Neuronal stem cell (in vitro differentiated cells): Measurements from ENCODE around the gene CDO1.
A peak's percentile ranks its signal among the peaks of the same experiment; 100 is the strongest.

ENCODE experiments used
- DNase-seq: peaks from one replicate; pipeline ENCODE4 v3.0.0-alpha.2; 2013; ENCODE audit warnings: low spot score
- H2AFZ ChIP-seq: one replicate; pipeline ENCODE4 v1.6.1; 2013; ENCODE audit warnings: mild to moderate bottlenecking, low read length, inconsistent platforms
- H2AK5ac ChIP-seq: 2 replicates; pipeline ENCODE4 v1.6.1; 2013; ENCODE audit warnings: low read depth, mild to moderate bottlenecking, inconsistent platforms, low read length, moderate library complexity, mixed read lengths
- H2BK120ac ChIP-seq: 2 replicates; pipeline ENCODE4 v1.6.1; 2013; ENCODE audit warnings: low read depth, mild to moderate bottlenecking, inconsistent platforms, low read length, moderate library complexity, mixed read lengths
- H2BK12ac ChIP-seq: one replicate; pipeline ENCODE4 v1.6.1; 2013; ENCODE audit warnings: low read length, inconsistent platforms
- H2BK15ac ChIP-seq: 2 replicates; pipeline ENCODE4 v1.6.1; 2013; ENCODE audit warnings: mild to moderate bottlenecking, low read length, inconsistent platforms, mixed read lengths
- H2BK5ac ChIP-seq: one replicate; pipeline ENCODE4 v1.6.1; 2013; ENCODE audit warnings: inconsistent platforms, mild to moderate bottlenecking, low read length, moderate library complexity
- H3K14ac ChIP-seq: one replicate; pipeline ENCODE4 v1.6.1; 2013; ENCODE audit warnings: low read length, inconsistent platforms
- H3K18ac ChIP-seq: 2 replicates; pipeline ENCODE4 v1.6.1; 2013; ENCODE audit warnings: low read length, inconsistent platforms
- H3K23ac ChIP-seq: 2 replicates; pipeline ENCODE4 v1.6.1; 2013; ENCODE audit warnings: low read depth, mild to moderate bottlenecking, mixed read lengths, low read length, inconsistent platforms; ENCODE audit not compliant: poor library complexity
- H3K27ac ChIP-seq: replicated peaks from 3 replicates; pipeline ENCODE4 v1.5.1; 2013; ENCODE audit warnings: low read length, inconsistent platforms
- H3K27me3 ChIP-seq, 3 experiments: 2 replicates each; pipeline ENCODE4 v1.6.1; 2013; ENCODE audit warnings: low read length in 3 of 3, mild to moderate bottlenecking in 2 of 3, inconsistent platforms in 1 of 3, low read depth in 1 of 3, mixed read lengths in 1 of 3, moderate library complexity in 1 of 3; ENCODE audit not compliant: control insufficient read depth in 3 of 3, insufficient read depth in 3 of 3
- H3K36me3 ChIP-seq, 2 donors: replicated peaks in 1 of 2; 2 replicates each; pipeline ENCODE4 v1.6.1; 2013; ENCODE audit warnings: low read length in 2 of 2; ENCODE audit not compliant: control insufficient read depth in 2 of 2, insufficient read depth in 2 of 2
- H3K4ac ChIP-seq: 2 replicates; pipeline ENCODE4 v1.6.1; 2013; ENCODE audit warnings: inconsistent platforms, mild to moderate bottlenecking, low read length, moderate library complexity
- H3K4me1 ChIP-seq, 2 donors: 1 replicate in 1 of 2; 2 replicates in 1 of 2; pipeline ENCODE4 v1.6.1; 2013; ENCODE audit warnings: low read length in 2 of 2, low read depth in 1 of 2; ENCODE audit not compliant: control insufficient read depth in 2 of 2, insufficient read depth in 1 of 2
- H3K4me2 ChIP-seq: one replicate; pipeline ENCODE4 v1.6.1; 2013; ENCODE audit warnings: mild to moderate bottlenecking, low read length, inconsistent platforms; ENCODE audit not compliant: insufficient read depth, poor library complexity, severe bottlenecking
- H3K4me3 ChIP-seq, 2 donors: 2 replicates each; pipeline ENCODE4 v1.5.1; 2013; ENCODE audit warnings: low read length in 2 of 2, mild to moderate bottlenecking in 2 of 2, inconsistent platforms in 1 of 2, moderate library complexity in 1 of 2
- H3K79me1 ChIP-seq: one replicate; pipeline ENCODE4 v1.6.1; 2013; ENCODE audit warnings: low read depth, mild to moderate bottlenecking, inconsistent platforms, low read length, moderate library complexity
- H3K9ac ChIP-seq: one replicate; pipeline ENCODE4 v1.6.1; 2013; ENCODE audit warnings: mild to moderate bottlenecking, low read depth, low read length, inconsistent platforms; ENCODE audit not compliant: poor library complexity
- H3K9me3 ChIP-seq, 2 donors: replicated peaks in 1 of 2; 2 replicates each; pipeline versions ENCODE3 to v1.6.1; 2013; ENCODE audit warnings: low read length in 2 of 2, mild to moderate bottlenecking in 2 of 2, inconsistent platforms in 1 of 2, low read depth in 1 of 2, mixed read lengths in 1 of 2, moderate library complexity in 1 of 2; ENCODE audit not compliant: control insufficient read depth in 2 of 2, insufficient read depth in 1 of 2
- H4K8ac ChIP-seq: one replicate; pipeline ENCODE4 v1.6.1; 2013; ENCODE audit warnings: low read depth, mild to moderate bottlenecking, inconsistent platforms, low read length, moderate library complexity
- H4K91ac ChIP-seq: one replicate; pipeline ENCODE4 v1.6.1; 2013; ENCODE audit warnings: low read length, low read depth, mild to moderate bottlenecking, inconsistent platforms; ENCODE audit not compliant: poor library complexity
- WGBS, 2 donors: extraction: QIAGEN DNeasy Blood & Tissue Kit; methylation state at CpG; one replicate each; pipeline ENCODE4 v1.1.7; 2013; ENCODE audit warnings: missing lambda C conversion rate in 2 of 2, mixed read lengths in 1 of 2; ENCODE audit not compliant: insufficient read length in 2 of 2, insufficient replicate concordance in 1 of 2; ENCODE audit errors: extremely low coverage in 2 of 2; 5-methylcytosine and 5-hydroxymethylcytosine counted together

The CDO1 gene

GRCh38 chr5:115817386-115817785 is 927 bp upstream of the CDO1 start:
- Histone ChIP-seq H3K27ac (no peak overlapping the region), H2BK5ac (no peak overlapping the region), H2BK120ac (no peak overlapping the region), H3K23ac (no peak overlapping the region), H3K18ac (no peak overlapping the region), H3K4me3 (peak overlapping the region in 1 of 2 donors; percentile 69), H3K9me3 (no peaks in the 10 kb centered on the region), H3K14ac (no peak overlapping the region), H2AFZ (peak overlapping the region; percentile 53), H3K4me2 (no peak overlapping the region), H3K79me1 (no peaks in the 10 kb centered on the region), H2BK12ac (no peak overlapping the region), H3K4ac (no peak overlapping the region), H3K9ac (no peak overlapping the region), H2BK15ac (no peak overlapping the region), H2AK5ac (no peak overlapping the region), H4K91ac (no peak overlapping the region), H3K4me1 (peaks cover 2 to 9% of the 10 kb centered on the region in 2 donors), H3K27me3 (peaks cover 0 to 9% (median 0%) of the 10 kb centered on the region in 3 experiments), H4K8ac (no peak overlapping the region), H3K36me3 (peaks cover 0 to 10% of the 10 kb centered on the region in 2 donors)
- WGBS, 2 donors, result no CpG with 5 or more reads among the region's 7 CpGs
- DNase-seq, result no peak

GRCh38 chr5:115815693-115816225 is 700 bp downstream of the CDO1 start:
- no peak overlapping the region for H2BK12ac ChIP-seq
- H4K91ac ChIP-seq, result no peak overlapping the region
- peak overlapping the region; percentile 75 for H4K8ac ChIP-seq
- peak overlapping the region; percentile 42 for H2BK120ac ChIP-seq
- peak overlapping the region; percentile 98 for H2BK15ac ChIP-seq
- H3K4me2 ChIP-seq, result peak overlapping the region; percentile 88
- no peak overlapping the region for H2AK5ac ChIP-seq
- H3K4me3 ChIP-seq, result peak overlapping the region; percentile 69 to 92
- H3K27me3 ChIP-seq, result peaks cover 0 to 9% (median 0%) of the 10 kb centered on the region in 3 experiments
- peaks cover 2 to 26% of the 10 kb centered on the region in 2 donors for H3K36me3 ChIP-seq
- H3K23ac ChIP-seq, result peak overlapping the region; percentile 94
- peak overlapping the region; percentile 98 for H2AFZ ChIP-seq
- H3K79me1 ChIP-seq, result no peaks in the 10 kb centered on the region
- H3K14ac ChIP-seq, result peak overlapping the region; percentile 92
- peak overlapping the region; percentile 97 for H2BK5ac ChIP-seq
- H3K4ac ChIP-seq, result peak overlapping the region; percentile 61
- H3K18ac ChIP-seq, result peak overlapping the region; percentile 98
- peak overlapping the region; percentile 87 for H3K9ac ChIP-seq
- peaks cover 2 to 9% of the 10 kb centered on the region in 2 donors for H3K4me1 ChIP-seq
- no CpG with 5 or more reads among the region's 48 CpGs for WGBS, 2 donors
- no peak overlapping the region for H3K27ac ChIP-seq
- no peaks in the 10 kb centered on the region for H3K9me3 ChIP-seq
- peak; percentile 8 for DNase-seq

GRCh38 chr5:115815006-115815692 is 1.3 kb downstream of the CDO1 start:
- no peak overlapping the region for H3K27ac ChIP-seq
- peak overlapping the region; percentile 16 for H3K23ac ChIP-seq
- no peak for DNase-seq
- no peaks in the 10 kb centered on the region for H3K79me1 ChIP-seq
- H2AK5ac ChIP-seq, result no peak overlapping the region
- no peak overlapping the region for H3K14ac ChIP-seq
- no CpG with 5 or more reads among the region's 21 CpGs for WGBS, 2 donors
- peaks cover 2 to 9% of the 10 kb centered on the region in 2 donors for H3K4me1 ChIP-seq
- H4K91ac ChIP-seq, result no peak overlapping the region
- H4K8ac ChIP-seq, result no peak overlapping the region
- no peak overlapping the region for H2BK12ac ChIP-seq
- no peaks in the 10 kb centered on the region for H3K9me3 ChIP-seq
- H2BK5ac ChIP-seq, result no peak overlapping the region
- peak overlapping the region; percentile 87 for H3K9ac ChIP-seq
- H2BK120ac ChIP-seq, result no peak overlapping the region
- H3K4ac ChIP-seq, result no peak overlapping the region
- H3K27me3 ChIP-seq, result peaks cover 0 to 9% (median 0%) of the 10 kb centered on the region in 3 experiments
- no peak overlapping the region for H2BK15ac ChIP-seq
- H3K18ac ChIP-seq, result no peak overlapping the region
- H3K4me3 ChIP-seq, result peak overlapping the region; percentile 69 to 92
- H3K36me3 ChIP-seq, result peaks cover 2 to 32% of the 10 kb centered on the region in 2 donors
- peak overlapping the region; percentile 98 for H2AFZ ChIP-seq
- H3K4me2 ChIP-seq, result peak overlapping the region; percentile 88

GRCh38 chr5:115813719-115814118 is 2.7 kb downstream of the CDO1 start:
- no peak overlapping the region for H2BK12ac ChIP-seq
- H2BK5ac ChIP-seq, result no peak overlapping the region
- H3K4me3 ChIP-seq, result no peak overlapping the region
- no peak overlapping the region for H4K91ac ChIP-seq
- H3K27me3 ChIP-seq, result peaks cover 0 to 9% (median 0%) of the 10 kb centered on the region in 3 experiments
- H3K4me2 ChIP-seq, result no peak overlapping the region
- no peaks in the 10 kb centered on the region for H3K79me1 ChIP-seq
- H2AK5ac ChIP-seq, result no peak overlapping the region
- H2AFZ ChIP-seq, result no peak overlapping the region
- H4K8ac ChIP-seq, result no peak overlapping the region
- H3K27ac ChIP-seq, result no peak overlapping the region
- H3K14ac ChIP-seq, result no peak overlapping the region
- no CpG with 5 or more reads among the region's 5 CpGs for WGBS, 2 donors
- H3K9me3 ChIP-seq, result no peaks in the 10 kb centered on the region
- H2BK15ac ChIP-seq, result no peak overlapping the region
- no peak overlapping the region for H2BK120ac ChIP-seq
- H3K36me3 ChIP-seq, result peaks cover 2 to 45% of the 10 kb centered on the region in 2 donors
- no peak overlapping the region for H3K4ac ChIP-seq
- no peak overlapping the region for H3K18ac ChIP-seq
- H3K9ac ChIP-seq, result no peak overlapping the region
- H3K23ac ChIP-seq, result no peak overlapping the region
- peaks cover 2 to 9% of the 10 kb centered on the region in 2 donors for H3K4me1 ChIP-seq
- no peak for DNase-seq
